AG04449 (cell line): ENCODE results near the gene UBTF.
A peak's percentile ranks its signal among the peaks of the same experiment; 100 is the strongest.

Experiments used
- CTCF ChIA-PET: fragments of 350-600 bp; formaldehyde crosslinking; extraction: SDS; loops from one replicate; lab custom pipeline; 2021; ENCODE audit warnings: antibody characterized with exemption; lab: Yijun Ruan, JAX
- POLR2A ChIA-PET: fragments of 400-600, 350-600 bp; formaldehyde crosslinking; extraction: SDS; loops from one replicate; lab custom pipeline; 2020; ENCODE audit warnings: antibody characterized with exemption, inconsistent platforms; lab: Yijun Ruan, JAX
- DNase-seq: peaks from one replicate; pipeline ENCODE4 v3.0.0-alpha.2; 2010; ENCODE audit warnings: low read depth, low spot score
- H3K4me3 ChIP-seq: 2 replicates; pipeline ENCODE4 v1.5.1; 2011; ENCODE audit warnings: low read depth, mild to moderate bottlenecking, control low read depth, low read length
- CTCF ChIP-seq: IDR thresholded peaks from one replicate; pipeline ENCODE4 v1.5.1; 2011; ENCODE audit warnings: mild to moderate bottlenecking, moderate library complexity, low read length, control low read depth, inconsistent platforms; ENCODE audit not compliant: insufficient read depth; ENCODE audit errors: missing control alignments

The UBTF gene

GRCh38 chr17:44186307-44187130 lies 33.0 kb downstream of the UBTF start, which contains the start of gene TMUB2:
Gene TMUB2, plus strand, starts transcription at chr17:44186972. Its CDS starts 737 bp downstream, at chr17:44187709.
- POLR2A ChIA-PET = interaction anchor here (0.6 to 1.4 kb wide), 9 partner anchors 11 to 130 kb away, joined by 3 to 5 read pairs (median 3); partner anchors contain the start of genes ASB16 and ATXN7L3
- H3K4me3 ChIP-seq = peak within 1 kb of the TSS; percentile 100
- peak; percentile 97 for DNase-seq
- TF ChIP-seq CTCF = no peak
- CTCF ChIA-PET = interaction anchor here (0.5 to 4.6 kb wide), 11 partner anchors 11 to 243 kb away, joined by 3 to 41 read pairs (median 4); partner anchors contain the start of genes ASB16, HDAC5 and UBTF

DNA sequence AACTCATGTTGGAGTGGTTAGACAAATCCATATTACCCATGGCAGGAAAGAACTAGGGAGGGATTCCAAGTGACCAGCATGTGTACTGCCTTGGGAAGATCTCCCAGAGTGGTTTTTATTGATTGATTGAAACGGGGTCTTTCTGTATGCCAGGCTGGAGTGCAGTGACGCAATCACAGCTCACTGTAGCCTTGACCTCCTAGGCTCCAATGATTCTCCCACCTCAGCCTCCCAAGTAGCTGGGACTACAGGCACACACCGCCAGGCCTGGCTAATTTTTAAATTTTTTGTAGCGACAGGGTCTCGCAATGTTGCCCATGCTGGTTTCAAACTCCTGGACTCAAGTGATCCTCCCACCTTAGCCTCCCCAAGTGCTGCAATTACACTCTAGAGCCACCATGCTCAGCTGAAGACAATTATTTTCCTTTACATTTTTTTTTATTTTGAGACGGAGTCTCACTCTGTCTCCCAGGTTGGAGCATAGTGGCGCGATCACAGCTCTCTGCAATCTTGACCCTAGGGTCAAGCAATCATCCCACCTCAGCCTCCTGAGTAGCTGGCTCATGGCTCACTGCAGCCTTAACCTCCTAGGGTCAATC lies 35.2 kb downstream of the UBTF start:
- TF ChIP-seq CTCF = no peak
- no peak for DNase-seq
- no peak overlapping the region for H3K4me3 ChIP-seq
- POLR2A ChIA-PET = no interaction called here
- CTCF ChIA-PET = interaction anchor here (0.9 to 4.6 kb wide), 8 partner anchors 8 to 306 kb away, joined by 3 to 41 read pairs (median 4); partner anchors contain the start of gene ASB16

- no peak for TF ChIP-seq CTCF
- ChIA-PET POLR2A (no interaction called here), CTCF (interaction anchor here (1.0 to 4.6 kb wide), 5 partner anchors 14 to 305 kb away, joined by 3 to 41 read pairs (median 3); partner anchors contain the start of gene ASB16)
- DNase-seq = no peak
- no peak overlapping the region for H3K4me3 ChIP-seq
These were observed 36.5 kb downstream of the UBTF start for GRCh38 chr17:44183024-44183423.

- CTCF ChIA-PET = interaction anchor here (1.7 kb wide), 1 partner anchor 10 kb away, joined by 4 read pairs; no protein-coding TSS in a partner anchor
- POLR2A ChIA-PET = no interaction called here
- TF ChIP-seq CTCF = no peak
- DNase-seq = no peak
- no peak overlapping the region for H3K4me3 ChIP-seq
These were observed 41.3 kb downstream of the UBTF start for GRCh38 chr17:44178133-44178532.

GRCh38 chr17:44177640-44178039 lies 41.8 kb downstream of the UBTF start:
- no peak for TF ChIP-seq CTCF
- no peak overlapping the region for H3K4me3 ChIP-seq
- CTCF ChIA-PET = no interaction called here
- POLR2A ChIA-PET = no interaction called here
- no peak for DNase-seq
